UCSD-AML1 (cell line): ENCODE data around the gene SPAG8.

Experiments
- DNase-seq: peaks from one replicate; lab custom pipeline; 2025; ENCODE audit not compliant: unreplicated experiment; lab: John Stamatoyannopoulos, UW

Gene SPAG8

DNA sequence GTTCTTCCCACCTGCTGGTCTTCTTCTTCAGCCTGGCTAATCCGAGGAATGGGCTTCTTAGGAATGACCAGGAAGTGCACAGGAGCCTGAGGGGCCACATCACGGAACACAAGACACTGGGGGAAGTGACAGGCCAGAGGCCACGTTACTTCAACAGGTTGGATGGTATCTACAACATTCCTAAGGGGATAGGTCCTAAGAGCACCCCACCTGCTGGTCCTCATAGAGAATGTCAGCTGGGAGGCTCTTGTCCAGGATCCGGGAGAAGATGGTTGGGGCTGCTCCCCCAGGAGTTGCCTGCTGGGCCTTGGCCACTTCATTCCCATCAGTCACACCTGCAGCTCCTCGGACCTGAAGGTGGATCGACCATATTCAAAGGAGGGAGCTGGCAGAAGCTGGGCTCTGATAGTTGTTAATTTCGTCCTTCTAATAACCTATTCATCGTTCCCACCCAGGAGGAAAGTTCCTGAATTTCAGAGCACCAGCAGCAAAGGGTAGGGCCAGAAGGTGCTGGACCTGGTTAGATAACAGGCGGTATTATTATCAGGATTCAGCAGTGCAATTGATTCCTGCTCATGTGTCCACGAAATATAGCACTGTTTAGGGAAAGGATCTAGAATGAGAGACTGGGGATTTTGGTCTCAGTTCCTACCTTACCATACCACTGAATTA, 1.5 kb upstream of the SPAG8 start:
- no peak for DNase-seq

DNA sequence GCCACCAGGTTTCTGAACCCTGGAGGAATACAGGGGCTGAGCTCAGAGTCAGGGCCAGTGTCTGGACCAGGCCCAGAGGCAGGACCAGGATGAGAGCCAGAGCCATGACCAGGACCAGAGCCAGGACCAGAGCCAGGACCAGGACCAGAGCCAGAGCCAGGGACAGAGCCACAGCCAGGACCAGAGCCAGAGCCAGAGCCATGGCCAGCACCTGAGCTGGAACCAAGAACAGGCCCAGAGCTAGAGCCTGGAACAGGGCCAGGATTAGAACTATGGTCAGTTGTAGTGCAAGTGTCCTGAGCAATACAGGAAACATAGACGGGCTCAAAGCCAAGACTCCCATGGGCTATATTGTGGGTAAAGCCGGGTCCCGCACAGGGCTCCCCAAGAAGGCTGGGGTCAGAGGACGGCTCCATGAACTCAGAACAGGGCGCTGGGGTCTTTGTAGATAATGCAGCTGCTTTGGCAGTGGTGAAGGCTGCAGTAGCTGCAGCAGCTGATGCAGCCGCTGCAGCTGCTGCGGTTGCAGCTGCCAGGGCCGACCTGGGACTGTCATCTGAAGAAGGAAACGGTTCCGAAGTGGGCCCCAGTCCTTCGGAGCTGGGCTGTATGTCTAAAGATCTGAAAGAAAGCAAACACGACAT, 559 bp downstream of the SPAG8 start:
- no peak for DNase-seq

DNA sequence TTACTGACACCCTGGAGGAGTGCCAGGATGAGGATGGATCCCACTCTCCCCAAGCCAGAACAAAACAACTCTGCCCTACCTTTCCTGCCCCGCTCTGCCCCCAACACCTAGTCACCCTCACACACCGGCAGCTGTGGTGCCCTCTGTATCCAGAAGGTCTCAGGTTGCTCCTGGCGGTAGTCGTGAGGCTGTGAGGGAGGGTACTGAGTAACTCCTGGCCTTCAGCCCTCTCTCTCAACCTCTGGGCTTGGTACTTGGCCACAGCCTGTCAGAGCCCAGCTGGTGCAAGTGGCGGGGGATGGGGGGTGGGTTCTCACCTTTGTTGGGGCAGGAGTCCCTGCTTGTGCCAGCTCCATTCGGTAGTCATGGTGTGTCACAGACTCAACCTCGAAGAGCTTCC, 1.9 kb downstream of the SPAG8 start:
- DNase-seq, result no peak

DNA sequence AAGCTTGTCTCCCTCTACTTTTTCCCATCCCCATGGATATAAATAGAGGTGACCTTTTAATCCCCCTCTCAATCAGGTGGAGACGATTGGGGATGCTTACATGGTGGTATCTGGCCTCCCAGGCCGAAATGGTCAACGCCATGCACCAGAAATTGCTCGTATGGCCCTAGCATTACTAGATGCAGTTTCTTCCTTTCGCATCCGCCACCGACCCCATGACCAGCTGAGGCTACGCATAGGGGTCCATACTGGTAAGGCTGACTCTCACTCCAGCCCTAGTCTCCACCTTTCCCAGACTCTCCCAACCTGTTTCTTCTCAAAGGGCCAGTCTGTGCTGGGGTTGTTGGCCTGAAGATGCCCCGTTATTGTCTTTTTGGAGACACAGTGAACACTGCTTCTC, 3.6 kb downstream of the SPAG8 start:
- no peak for DNase-seq

DNA sequence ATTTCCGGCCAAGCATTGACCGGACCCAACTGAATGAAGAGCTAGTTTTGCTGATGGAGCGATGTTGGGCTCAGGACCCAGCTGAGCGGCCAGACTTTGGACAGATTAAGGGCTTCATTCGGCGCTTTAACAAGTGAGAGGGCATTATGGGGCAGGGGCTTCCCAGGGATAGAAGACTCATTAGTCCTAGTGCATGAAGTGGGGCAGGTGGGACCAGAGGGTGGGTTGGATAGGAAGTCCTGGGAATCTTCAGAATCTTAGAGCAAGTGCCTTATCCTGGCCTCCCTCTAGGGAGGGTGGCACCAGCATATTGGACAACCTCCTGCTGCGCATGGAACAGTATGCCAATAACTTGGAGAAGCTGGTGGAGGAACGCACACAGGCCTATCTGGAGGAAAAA, 6.0 kb downstream of the SPAG8 start:
- no peak for DNase-seq

DNA sequence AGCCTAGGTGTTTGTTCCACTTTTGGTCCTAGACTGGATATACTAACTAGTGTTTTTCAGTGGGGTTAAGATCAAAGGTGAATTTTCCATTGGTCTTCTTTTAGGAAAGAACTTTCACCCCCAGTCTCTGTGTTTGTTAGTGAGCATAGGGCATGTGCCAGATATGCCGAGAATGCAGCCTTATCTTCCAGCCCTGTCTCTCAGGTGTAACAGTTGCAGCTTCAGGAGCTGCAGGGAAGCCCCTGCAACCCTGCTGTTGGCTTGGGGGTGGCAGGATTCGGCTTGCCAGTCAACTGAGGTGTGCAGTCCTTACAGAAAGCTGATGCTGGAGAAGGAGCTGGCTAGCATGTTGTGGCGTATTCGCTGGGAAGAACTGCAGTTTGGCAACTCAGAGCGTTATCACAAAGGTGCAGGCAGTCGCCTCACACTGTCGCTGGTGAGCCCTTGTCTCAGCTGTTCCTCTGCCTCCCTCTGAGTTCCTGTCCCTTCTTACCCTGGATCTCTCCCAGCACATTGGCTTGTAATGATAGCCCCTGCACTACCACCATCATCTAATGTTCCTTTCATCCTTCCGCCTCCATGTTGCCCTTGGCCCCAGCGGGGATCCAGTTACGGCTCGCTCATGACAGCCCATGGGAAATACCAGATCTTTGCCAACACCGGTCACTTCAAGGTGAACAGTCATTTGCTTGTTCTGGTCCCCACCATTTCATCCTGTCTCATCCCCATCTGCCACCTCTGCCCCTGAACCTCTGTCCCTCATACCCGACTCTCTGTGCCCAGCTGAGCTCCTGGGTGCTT, 10.5 kb downstream of the SPAG8 start:
- no peak for DNase-seq

DNA sequence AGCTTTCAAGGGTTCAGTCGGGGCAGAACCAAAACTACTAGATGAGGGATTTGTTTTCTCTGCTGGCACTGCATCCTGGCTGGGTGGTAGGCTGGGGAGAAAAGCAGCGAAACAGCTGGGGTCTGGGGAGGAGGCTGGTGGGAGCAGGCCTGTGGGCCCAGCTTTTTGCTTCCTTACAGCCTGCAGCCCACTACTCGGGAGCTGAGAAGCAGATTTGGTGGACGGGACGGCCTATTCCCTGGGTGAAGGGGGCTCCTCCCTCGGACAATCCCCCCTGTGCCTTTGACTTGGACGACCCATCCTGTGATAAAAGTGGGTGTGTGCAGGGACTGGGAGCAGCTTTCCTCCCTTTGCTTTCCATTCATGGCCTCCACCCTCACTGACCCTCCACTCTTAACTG, 11.5 kb downstream of the SPAG8 start:
- no peak for DNase-seq

DNA sequence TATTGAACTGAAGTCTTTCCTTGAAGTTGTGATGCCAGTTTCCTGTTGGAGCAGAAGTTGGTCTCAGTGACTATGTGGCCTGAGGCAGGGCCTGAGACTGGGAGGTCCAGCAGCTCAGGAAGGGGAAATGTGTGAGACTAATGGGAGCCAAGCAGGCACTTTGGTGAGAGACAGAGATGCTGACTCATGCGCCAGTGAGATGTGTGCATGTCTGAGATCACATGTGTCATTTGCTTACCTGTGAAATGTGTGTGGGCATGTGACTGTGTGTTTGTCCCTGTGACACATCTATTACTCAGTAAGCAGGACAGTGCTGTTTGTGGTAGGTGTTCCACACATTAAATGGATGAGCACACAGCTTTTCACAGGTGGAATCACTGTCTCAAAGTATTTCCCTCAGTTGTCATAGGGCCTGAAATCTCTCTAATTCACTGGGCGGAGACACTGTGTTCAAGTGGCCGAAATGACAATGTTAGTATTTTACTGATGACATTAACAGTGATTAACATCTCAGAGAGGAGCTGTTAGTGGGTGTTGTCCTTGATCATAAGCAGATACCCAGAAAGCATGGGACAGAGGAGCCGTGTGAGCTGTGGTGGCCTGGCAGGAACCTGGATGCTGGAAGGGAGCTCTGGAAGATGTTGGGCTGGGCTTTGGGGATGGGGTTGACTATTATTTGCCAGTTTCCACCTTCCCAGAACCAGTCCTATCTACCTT, 13.2 kb downstream of the SPAG8 start:
- DNase-seq, result peak; percentile 39

DNA sequence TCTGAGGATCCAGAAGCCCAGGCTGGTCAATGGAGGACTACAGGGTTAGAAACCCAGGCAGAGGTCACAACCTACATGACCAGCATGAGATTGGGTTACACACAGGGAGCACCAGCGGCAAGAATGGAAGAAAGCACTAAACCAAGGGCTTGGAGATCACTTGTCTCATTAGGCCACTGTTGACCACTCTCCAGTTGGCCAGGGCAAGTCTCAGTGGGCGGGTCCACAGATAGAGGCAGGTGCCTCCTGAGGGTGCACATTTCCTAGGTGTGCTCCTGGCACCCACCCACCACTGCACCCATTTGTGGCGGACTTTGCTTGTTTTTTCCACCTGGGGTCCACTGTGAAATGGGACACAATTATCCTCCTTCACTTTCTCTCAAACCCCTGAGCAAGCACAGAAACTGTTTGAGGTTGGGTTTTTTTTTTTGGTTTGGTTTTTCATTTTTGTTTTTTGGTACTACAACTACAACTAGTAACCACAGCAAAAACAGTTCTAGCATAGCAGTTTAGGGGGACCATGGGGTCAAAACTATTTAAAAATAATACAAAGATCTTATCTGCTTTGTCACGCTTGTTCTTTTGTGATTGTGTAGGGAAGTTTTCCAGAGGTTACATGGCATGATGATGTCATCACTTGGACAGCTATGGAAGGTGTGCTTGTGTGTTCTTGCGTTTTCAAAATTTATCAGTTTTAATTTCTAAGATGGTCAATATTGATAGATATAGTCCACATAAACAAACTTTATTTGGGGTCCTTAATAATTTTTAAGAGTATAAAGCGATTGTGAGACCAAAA, 14.6 kb downstream of the SPAG8 start:
- no peak for DNase-seq

DNA sequence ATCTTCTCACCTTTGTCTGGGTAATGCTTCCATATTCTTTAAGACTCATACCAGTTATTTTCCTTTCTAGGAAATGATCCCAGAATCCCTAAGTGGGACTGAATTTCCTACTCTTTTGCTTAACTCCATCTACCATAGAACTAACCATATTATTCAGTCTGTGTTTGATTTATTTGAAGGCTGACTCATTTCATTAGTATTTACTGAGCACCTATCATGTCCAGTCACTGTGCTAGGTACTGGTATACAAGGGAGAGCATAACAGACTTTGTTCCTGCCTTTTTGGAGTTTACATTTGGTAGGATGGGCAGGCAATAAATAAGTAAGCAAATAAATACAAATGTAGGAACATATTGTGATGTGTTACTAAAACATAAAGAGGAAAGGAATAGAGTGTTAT, 16.4 kb downstream of the SPAG8 start:
- no peak for DNase-seq

DNA sequence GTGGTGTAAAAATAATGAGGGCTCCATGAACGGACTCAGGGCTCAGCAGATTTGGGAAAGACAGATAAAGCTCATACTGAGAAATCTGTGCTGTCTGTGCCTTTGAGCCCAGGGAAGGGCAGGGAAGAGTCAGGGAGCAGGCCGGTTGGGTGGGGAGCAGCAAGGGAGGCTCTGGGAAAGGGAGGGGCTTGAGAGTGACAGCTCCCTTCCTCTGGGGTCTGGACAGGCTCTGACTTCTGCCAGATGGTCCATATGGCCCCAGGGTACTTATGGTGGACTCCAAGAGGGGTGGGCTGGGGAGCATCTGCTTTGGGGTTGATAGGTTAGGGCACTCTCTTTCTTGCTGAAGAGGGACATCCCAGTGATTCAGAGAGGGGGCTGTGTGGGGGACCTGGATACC, 18.6 kb downstream of the SPAG8 start:
- DNase-seq, result no peak

DNA sequence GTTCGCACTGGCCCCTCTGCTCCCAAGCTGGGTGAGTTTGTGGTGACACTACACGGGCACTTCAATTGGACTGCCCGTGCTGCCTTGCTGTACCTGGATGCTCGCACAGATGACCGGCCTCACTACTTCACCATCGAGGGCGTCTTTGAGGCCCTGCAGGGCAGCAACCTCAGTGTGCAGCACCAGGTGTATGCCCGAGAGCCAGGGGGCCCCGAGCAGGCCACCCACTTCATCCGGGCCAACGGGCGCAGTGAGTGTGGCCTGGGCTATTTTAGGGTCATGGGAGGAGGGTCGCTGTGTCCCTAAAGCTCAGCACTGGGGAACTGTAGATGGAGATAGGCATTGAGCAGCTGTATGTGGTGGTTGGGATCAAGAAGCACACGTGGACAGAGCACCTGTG, 19.2 kb downstream of the SPAG8 start:
- DNase-seq, result no peak

DNA sequence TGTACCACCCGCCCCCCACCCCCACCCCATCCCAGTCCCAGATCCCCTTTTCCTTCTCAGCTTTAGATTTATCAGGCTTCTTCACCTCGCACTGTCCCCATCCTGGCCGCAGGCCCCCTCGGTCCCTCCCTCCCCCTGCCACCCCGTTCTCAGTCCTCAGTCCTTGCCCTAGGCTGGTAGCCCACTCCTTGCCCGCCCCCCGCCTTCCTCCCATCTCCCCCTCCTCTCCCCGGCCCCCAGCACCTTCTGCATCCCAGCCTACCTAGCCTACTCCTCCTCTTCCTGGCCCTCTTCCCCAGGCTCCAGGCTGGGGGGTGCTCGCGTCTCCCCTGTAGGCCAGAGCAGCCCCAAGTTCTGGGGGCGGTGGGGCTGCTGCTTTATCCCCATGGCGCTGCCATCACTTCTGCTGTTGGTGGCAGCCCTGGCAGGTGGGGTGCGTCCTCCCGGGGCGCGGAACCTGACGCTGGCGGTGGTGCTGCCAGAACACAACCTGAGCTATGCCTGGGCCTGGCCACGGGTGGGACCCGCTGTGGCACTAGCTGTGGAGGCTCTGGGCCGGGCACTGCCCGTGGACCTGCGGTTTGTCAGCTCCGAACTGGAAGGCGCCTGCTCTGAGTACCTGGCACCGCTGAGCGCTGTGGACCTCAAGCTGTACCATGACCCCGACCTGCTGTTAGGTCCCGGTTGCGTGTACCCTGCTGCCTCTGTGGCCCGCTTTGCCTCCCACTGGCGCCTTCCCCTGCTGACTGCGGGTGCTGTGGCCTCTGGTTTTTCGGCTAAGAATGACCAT, 19.8 kb downstream of the SPAG8 start:
- DNase-seq, result no peak

DNA sequence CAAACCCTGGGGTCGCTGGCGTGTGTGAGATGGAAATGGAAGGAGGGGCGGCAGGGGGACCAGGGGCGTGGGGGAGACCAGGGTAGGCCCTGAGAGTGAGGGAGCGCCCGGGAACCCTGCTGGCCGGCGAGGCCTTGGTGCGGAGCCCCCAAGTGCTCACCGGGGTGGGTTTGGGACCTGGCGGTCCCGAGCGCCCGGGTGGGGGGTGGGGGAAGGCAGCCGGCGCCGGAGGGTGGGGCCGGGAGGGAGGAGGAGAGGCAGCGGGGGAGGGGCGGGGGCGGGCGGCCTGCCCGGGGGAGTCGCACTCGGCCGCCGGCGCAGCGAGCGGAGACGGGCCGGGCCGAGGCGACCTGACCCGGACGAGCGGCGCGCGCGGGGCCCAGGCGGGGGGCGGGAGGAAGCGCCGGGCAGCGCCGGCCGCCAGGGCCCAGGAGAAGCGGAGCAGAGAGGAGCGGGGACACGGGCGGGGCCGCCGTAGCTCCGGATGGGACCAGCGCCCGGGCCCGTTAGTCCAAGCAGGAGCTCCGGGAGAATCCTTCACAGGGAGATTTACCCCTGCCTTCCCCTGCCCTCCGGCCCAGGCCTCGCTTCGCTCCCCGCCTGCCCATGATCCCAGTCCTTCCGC, 20.7 kb downstream of the SPAG8 start, which contains the start of gene NPR2:
Gene NPR2, plus strand, starts transcription at position 295 of the 625 bp plus-strand sequence. CDS start 818 bp downstream, outside the sequence.
- no peak for DNase-seq

DNA sequence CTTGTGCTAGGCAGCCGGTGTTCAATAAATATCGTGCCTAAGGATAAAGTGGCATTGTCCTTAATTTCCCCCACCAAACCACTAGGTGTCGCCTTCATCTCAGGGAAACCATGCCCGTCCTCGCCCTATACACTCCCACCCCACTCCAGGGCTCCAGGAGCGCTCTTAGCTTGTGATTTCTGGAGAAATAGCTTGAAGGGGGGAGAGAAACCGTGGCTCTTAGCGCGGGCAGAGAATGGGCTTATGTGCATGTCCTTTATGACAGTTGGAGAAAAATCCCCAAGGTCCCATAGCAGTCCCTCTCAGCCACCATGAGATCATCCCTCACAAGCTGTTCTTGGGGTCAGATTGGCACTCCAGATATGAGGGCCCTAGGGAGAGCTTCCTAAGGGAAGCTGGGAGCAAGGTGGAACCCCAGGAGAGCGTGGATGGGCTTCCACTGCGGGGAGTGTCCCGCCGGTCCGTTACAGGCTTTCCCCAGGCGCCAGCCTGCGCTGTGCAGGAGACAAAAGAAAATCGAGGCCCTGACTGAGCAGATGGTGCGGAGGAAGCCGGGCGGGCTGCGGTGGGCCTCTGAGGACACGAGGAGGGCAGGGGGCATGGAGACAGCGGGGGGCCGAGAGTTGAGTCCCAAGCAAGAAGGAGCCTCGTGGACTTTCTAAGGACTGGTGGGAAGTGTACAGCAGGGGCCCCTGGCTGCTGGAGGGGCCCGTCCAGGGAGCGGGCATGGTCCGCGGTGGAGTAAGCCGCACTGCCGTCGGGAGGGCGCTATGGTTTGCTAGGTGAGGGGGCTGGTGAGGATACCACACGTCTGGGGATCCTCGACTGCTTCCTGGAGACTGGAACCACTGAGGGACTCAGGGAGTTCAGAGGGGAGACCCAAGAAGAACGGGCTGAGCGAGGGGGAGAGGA, 21.4 kb downstream of the SPAG8 start:
- peak; percentile 38 for DNase-seq

DNA sequence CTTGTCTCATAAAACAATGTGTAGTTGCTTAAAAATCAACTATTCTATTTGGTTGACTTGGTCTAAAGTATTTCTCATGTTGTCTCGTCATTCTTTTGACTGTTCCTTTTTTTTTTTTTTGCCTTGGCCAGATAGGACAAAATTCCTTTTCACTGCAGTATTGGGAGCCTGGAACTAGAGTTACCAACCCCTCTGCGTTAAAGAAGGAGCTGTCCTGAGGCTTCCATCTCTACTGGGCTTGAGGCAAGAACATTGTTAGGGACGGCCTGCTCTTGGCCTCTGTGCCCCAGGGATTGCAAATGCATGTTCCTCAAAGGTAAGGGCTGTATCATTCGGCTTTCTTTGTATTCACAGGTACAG, 22.1 kb downstream of the SPAG8 start:
- no peak for DNase-seq

DNA sequence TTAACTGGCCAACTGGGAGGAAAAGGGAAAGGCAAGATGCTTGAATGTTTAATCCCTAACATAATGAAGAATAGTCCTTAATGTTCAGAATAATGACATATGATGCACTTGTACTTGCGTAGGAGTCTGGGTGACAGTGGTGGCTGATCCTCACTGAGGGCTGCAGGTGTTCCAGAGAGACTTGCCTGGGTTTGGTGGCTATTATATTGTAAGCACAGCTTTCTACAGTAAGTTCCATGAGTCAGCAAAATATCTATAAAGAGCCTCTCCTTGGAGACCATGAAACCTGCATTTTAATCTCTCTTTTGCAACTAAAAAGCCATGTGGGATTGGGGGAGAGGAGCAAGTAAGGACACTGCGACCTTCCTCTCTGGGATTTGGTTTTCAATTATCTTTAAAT, 22.5 kb downstream of the SPAG8 start:
- no peak for DNase-seq

DNA sequence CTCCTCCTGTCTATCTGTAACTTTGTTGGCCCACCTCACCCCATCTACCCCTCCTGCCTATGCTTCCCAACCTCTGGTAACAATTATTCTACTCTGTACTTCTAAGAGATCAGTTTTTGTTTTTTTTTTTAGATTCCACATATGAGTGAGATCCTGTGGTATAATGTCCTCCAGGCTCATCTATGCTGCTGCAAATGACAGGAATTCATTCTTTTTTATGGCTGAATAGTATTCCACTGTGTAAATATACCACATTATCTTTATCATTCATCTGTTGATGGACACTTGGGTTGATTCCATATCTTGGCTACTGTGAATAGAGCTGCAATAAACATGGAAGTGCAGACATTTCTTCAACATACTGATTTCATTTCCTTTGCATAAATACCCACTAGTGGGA, 28.6 kb downstream of the SPAG8 start:
- no peak for DNase-seq
